Measurements from ENCODE around the gene SPATA9. TPM values are rescaled to one million over a fixed set of nuclear protein-coding genes. Genes with fewer than 3 reads are reported as not detected.

SPATA9 gene
- total and polyA plus RNA-seq, 2 of the 13 experiments (the other 11 are each of a cell fraction or from before 2014, with no cell fraction given), result not detected

DNA sequence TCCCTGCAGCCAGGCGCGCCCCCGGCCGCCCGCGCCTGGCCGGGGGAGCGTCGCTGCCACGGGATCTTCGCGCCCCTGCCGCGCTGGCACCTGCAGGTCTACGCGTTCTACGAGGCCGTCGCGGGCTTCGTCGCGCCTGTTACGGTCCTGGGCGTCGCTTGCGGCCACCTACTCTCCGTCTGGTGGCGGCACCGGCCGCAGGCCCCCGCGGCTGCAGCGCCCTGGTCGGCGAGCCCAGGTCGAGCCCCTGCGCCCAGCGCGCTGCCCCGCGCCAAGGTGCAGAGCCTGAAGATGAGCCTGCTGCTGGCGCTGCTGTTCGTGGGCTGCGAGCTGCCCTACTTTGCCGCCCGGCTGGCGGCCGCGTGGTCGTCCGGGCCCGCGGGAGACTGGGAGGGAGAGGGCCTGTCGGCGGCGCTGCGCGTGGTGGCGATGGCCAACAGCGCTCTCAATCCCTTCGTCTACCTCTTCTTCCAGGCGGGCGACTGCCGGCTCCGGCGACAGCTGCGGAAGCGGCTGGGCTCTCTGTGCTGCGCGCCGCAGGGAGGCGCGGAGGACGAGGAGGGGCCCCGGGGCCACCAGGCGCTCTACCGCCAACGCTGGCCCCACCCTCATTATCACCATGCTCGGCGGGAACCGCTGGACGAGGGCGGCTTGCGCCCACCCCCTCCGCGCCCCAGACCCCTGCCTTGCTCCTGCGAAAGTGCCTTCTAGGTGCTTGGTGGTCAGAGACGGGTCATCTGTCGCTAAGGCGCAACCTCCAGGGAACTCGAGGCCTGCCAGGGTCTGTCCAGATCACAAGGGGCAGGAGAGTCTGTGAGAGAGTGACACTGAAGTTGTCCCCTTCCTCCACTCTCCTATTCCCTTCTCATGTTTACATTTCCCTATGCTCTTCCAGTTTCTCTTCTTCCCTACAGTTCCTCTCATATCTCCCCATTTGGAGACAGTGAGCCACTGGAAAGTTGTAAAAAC, 61.6 kb downstream of the SPATA9 start (continued):
- no peak for TF ChIP-seq RFX3 (CRISPR knock-in tag; IDR thresholded peaks at IDR 0.05)
- no peak for TF ChIP-seq ZNF629 (CRISPR knock-in tag; conservative IDR thresholded peaks at IDR 0.05)
- peak; percentile 45; the same call in 1 of the 2 replicates for TF ChIP-seq PHF8 (CRISPR knock-in tag; IDR thresholded peaks at IDR 0.05)
- TF ChIP-seq CCDC6 (CRISPR knock-in tag; IDR thresholded peaks at IDR 0.05), result 0 out of 2 replicates have a peak, but pooled peaks have one; percentile 12
- TF ChIP-seq, protein P1, sequence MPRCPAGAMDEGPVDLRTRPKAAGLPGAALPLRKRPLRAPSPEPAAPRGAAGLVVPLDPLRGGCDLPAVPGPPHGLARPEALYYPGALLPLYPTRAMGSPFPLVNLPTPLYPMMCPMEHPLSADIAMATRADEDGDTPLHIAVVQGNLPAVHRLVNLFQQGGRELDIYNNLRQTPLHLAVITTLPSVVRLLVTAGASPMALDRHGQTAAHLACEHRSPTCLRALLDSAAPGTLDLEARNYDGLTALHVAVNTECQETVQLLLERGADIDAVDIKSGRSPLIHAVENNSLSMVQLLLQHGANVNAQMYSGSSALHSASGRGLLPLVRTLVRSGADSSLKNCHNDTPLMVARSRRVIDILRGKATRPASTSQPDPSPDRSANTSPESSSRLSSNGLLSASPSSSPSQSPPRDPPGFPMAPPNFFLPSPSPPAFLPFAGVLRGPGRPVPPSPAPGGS (CRISPR knock-in tag; IDR thresholded peaks at IDR 0.05), result no peak
- 0 out of 2 replicates have a peak, but pooled peaks have one; percentile 19 for TF ChIP-seq BRD4 (CRISPR knock-in tag; IDR thresholded peaks at IDR 0.05)
- TF ChIP-seq ZNF879 (CRISPR knock-in tag; IDR thresholded peaks at IDR 0.05), result no peak
- peak; percentile 22; the same call in 1 of the 2 replicates for TF ChIP-seq JUND (CRISPR knock-in tag; IDR thresholded peaks at IDR 0.05)
- TF ChIP-seq KLF11 (CRISPR knock-in tag; IDR thresholded peaks at IDR 0.05), result no peak
- TF ChIP-seq POLR2AphosphoS2 (IDR thresholded peaks at IDR 0.05; ENCODE audit: low read depth, low read length), result no peak
- TF ChIP-seq, protein P2, sequence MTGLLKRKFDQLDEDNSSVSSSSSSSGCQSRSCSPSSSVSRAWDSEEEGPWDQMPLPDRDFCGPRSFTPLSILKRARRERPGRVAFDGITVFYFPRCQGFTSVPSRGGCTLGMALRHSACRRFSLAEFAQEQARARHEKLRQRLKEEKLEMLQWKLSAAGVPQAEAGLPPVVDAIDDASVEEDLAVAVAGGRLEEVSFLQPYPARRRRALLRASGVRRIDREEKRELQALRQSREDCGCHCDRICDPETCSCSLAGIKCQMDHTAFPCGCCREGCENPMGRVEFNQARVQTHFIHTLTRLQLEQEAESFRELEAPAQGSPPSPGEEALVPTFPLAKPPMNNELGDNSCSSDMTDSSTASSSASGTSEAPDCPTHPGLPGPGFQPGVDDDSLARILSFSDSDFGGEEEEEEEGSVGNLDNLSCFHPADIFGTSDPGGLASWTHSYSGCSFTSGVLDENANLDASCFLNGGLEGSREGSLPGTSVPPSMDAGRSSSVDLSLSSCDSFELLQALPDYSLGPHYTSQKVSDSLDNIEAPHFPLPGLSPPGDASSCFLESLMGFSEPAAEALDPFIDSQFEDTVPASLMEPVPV (CRISPR knock-in tag; IDR thresholded peaks at IDR 0.05), result peak; percentile 90
- 0 out of 2 replicates have a peak, but pooled peaks have one; percentile 67 for TF ChIP-seq ZNF235 (CRISPR knock-in tag; IDR thresholded peaks at IDR 0.05; ENCODE audit: borderline replicate concordance)
- TF ChIP-seq, protein P3, sequence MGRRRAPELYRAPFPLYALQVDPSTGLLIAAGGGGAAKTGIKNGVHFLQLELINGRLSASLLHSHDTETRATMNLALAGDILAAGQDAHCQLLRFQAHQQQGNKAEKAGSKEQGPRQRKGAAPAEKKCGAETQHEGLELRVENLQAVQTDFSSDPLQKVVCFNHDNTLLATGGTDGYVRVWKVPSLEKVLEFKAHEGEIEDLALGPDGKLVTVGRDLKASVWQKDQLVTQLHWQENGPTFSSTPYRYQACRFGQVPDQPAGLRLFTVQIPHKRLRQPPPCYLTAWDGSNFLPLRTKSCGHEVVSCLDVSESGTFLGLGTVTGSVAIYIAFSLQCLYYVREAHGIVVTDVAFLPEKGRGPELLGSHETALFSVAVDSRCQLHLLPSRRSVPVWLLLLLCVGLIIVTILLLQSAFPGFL (CRISPR knock-in tag; IDR thresholded peaks at IDR 0.05), result no peak
- no peak for TF ChIP-seq SMC3 (IDR thresholded peaks at IDR 0.05; ENCODE audit: low read length)
- no peak for TF ChIP-seq ZNF776 (CRISPR knock-in tag; IDR thresholded peaks at IDR 0.05)
- TF ChIP-seq RAD51 (IDR thresholded peaks at IDR 0.05; ENCODE audit: borderline replicate concordance), result no peak
- TF ChIP-seq YEATS4 (CRISPR knock-in tag; IDR thresholded peaks at IDR 0.05; ENCODE audit: borderline replicate concordance), result no peak
- TF ChIP-seq ZNF841 (CRISPR knock-in tag; IDR thresholded peaks at IDR 0.05; ENCODE audit: borderline replicate concordance), result peak; percentile 92
- TF ChIP-seq, protein P4, sequence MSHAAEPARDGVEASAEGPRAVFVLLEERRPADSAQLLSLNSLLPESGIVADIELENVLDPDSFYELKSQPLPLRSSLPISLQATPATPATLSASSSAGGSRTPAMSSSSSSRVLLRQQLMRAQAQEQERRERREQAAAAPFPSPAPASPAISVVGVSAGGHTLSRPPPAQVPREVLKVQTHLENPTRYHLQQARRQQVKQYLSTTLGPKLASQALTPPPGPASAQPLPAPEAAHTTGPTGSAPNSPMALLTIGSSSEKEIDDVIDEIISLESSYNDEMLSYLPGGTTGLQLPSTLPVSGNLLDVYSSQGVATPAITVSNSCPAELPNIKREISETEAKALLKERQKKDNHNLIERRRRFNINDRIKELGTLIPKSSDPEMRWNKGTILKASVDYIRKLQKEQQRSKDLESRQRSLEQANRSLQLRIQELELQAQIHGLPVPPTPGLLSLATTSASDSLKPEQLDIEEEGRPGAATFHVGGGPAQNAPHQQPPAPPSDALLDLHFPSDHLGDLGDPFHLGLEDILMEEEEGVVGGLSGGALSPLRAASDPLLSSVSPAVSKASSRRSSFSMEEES (CRISPR knock-in tag; IDR thresholded peaks at IDR 0.05), result no peak
- TF ChIP-seq FOXC1 (CRISPR knock-in tag; IDR thresholded peaks at IDR 0.05; ENCODE audit: borderline replicate concordance), result peak; percentile 42; the same call in 1 of the 2 replicates
- no peak for TF ChIP-seq PPARG (CRISPR knock-in tag; conservative IDR thresholded peaks at IDR 0.05)
- no peak for TF ChIP-seq ELF4 (CRISPR knock-in tag; IDR thresholded peaks at IDR 0.05; ENCODE audit: borderline replicate concordance)
- TF ChIP-seq, protein P5, sequence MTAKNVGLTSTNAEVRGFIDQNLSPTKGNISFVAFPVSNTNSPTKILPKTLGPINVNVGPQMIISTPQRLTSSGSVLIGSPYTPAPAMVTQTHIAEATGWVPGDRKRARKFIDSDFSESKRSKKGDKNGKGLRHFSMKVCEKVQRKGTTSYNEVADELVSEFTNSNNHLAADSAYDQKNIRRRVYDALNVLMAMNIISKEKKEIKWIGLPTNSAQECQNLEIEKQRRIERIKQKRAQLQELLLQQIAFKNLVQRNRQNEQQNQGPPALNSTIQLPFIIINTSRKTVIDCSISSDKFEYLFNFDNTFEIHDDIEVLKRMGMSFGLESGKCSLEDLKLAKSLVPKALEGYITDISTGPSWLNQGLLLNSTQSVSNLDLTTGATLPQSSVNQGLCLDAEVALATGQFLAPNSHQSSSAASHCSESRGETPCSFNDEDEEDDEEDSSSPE (CRISPR knock-in tag; IDR thresholded peaks at IDR 0.05), result peak; percentile 67
- TF ChIP-seq SP2 (CRISPR knock-in tag; IDR thresholded peaks at IDR 0.05), result no peak
